ENCODE results near the gene VTI1A. TPM values are rescaled to one million over a fixed set of nuclear protein-coding genes. Genes with fewer than 3 reads are reported as not detected.

The VTI1A gene
- total and polyA plus RNA-seq, 9 donors = 7.8 to 48.2 (median 20.0) TPM

DNA sequence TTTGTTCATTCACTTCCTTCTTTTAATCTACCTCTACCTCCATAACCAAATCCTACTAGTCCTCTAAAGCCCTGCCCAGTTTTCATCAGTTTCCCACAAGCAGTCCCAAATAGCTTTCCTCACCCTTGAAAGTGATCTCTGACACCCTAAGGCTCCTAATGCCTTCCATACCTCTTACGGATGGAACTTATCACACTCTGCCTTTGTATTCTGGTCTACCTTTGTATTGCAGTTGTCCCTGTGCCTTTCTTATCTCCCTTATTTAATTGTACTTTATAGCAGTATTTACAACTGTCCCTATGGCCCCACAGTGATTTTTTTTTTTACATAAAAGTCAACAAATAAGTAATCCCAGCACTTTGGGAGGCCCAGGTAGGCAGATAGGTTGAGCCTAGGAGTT, 39.3 kb upstream of the VTI1A start:
- Histone ChIP-seq H3K4me3 (no peak overlapping the region), H3K27ac (no peak overlapping the region), H3K9me3 (no peaks in the 10 kb centered on the region), H3K27me3 (no peaks in the 10 kb centered on the region), H3K4me1 (ENCODE audit: insufficient read depth) (no peaks in the 10 kb centered on the region), H3K36me3 (no peaks in the 10 kb centered on the region)
- 92 to 96% (median 95%) methylated on average over 1 of the region's 1 CpG for WGBS, 3 donors
- intact Hi-C loops (cut with DNase I) = no loop called here
- DNase-seq = no peak
- no peak for TF ChIP-seq POLR2A (IDR thresholded peaks at IDR 0.05)
- TF ChIP-seq, protein P1, sequence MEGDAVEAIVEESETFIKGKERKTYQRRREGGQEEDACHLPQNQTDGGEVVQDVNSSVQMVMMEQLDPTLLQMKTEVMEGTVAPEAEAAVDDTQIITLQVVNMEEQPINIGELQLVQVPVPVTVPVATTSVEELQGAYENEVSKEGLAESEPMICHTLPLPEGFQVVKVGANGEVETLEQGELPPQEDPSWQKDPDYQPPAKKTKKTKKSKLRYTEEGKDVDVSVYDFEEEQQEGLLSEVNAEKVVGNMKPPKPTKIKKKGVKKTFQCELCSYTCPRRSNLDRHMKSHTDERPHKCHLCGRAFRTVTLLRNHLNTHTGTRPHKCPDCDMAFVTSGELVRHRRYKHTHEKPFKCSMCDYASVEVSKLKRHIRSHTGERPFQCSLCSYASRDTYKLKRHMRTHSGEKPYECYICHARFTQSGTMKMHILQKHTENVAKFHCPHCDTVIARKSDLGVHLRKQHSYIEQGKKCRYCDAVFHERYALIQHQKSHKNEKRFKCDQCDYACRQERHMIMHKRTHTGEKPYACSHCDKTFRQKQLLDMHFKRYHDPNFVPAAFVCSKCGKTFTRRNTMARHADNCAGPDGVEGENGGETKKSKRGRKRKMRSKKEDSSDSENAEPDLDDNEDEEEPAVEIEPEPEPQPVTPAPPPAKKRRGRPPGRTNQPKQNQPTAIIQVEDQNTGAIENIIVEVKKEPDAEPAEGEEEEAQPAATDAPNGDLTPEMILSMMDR (IDR thresholded peaks at IDR 0.05) = no peak
- TF ChIP-seq EP300 (IDR thresholded peaks at IDR 0.05) = no peak

DNA sequence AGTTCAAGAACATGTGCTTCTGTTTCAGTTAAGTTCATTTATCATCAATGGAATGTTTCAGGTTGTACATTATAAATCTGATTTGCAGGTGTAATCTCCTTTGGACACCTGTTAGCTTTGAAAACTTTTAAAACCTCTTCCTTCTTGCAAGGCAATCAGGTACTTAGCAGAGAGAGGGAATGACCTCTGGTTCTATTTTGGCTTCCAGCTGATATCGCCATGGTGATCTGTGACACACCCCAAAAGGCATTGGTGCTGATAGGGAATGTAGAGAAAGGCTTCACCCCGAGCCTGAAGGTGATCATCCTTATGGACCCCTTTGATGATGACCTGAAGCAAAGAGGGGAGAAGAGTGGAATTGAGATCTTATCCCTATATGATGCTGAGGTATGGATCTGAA, 37.7 kb upstream of the VTI1A start:
- TF ChIP-seq EP300 (IDR thresholded peaks at IDR 0.05) (no peak), POLR2A (IDR thresholded peaks at IDR 0.05) (no peak)
- TF ChIP-seq, protein P1 (IDR thresholded peaks at IDR 0.05) = no peak
- 66 to 78% (median 76%) methylated on average over 2 of the region's 2 CpGs for WGBS, 3 donors
- DNase-seq = no peak
- Histone ChIP-seq H3K4me3 (no peak overlapping the region), H3K27ac (no peak overlapping the region), H3K9me3 (no peaks in the 10 kb centered on the region), H3K27me3 (no peaks in the 10 kb centered on the region), H3K36me3 (no peaks in the 10 kb centered on the region), H3K4me1 (ENCODE audit: insufficient read depth) (no peaks in the 10 kb centered on the region)
- intact Hi-C loops (cut with DNase I) = no loop called here

DNA sequence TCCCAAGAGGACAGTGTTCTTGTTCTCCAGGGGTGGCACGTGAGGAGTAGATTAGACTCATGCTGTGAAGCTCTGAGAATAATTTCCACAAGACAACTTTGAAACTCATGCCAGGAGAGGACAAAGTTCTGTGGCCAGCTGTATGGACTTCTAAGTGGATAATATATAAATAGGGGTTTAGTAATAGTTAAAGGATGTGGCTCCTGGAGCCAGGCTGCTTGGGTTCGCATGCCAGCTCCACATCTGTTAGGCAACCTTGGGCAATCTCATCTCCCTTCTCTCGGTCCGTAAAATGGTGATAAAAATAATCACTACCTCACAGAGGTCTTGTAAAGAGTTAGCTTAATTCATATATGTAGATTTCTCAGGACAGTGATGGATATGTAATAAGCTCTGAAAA, 37.3 kb upstream of the VTI1A start:
- intact Hi-C loops (cut with DNase I) = no loop called here
- TF ChIP-seq POLR2A (IDR thresholded peaks at IDR 0.05) = no peak
- TF ChIP-seq, protein P1 (IDR thresholded peaks at IDR 0.05) = no peak
- TF ChIP-seq EP300 (IDR thresholded peaks at IDR 0.05) = no peak
- Histone ChIP-seq H3K27me3 (no peaks in the 10 kb centered on the region), H3K36me3 (no peaks in the 10 kb centered on the region), H3K4me1 (ENCODE audit: insufficient read depth) (no peaks in the 10 kb centered on the region), H3K4me3 (no peak overlapping the region), H3K27ac (no peak overlapping the region), H3K9me3 (no peaks in the 10 kb centered on the region)
- 41 to 59% (median 48%) methylated on average over 4 of the region's 4 CpGs for WGBS, 3 donors
- no peak for DNase-seq

DNA sequence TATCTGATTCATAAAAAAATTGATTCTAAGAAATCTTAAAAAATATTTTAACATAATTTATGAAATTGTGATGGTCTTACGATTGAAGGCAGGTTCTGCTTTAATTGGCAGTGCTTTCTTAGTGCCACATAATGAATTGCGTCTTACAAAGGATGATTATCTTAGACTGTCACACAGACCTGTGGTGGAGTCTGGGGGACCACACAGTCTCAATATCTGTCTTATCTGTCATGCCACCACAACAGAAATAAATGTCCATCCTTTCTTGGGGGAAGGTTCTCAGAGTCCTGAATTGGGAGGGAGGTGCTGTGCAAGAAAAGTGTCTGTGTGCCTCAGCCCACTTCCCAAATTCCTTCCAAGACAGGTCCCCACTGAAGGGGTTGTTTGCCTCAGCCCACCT, 34.3 kb upstream of the VTI1A start:
- Histone ChIP-seq H3K27me3 (no peaks in the 10 kb centered on the region), H3K9me3 (no peaks in the 10 kb centered on the region), H3K36me3 (no peaks in the 10 kb centered on the region), H3K27ac (no peak overlapping the region), H3K4me1 (ENCODE audit: insufficient read depth) (no peaks in the 10 kb centered on the region), H3K4me3 (no peak overlapping the region)
- DNase-seq = no peak
- 86 to 96% (median 90%) methylated on average over 2 of the region's 2 CpGs for WGBS, 3 donors
- intact Hi-C loops (cut with DNase I) = no loop called here
- no peak for TF ChIP-seq POLR2A (IDR thresholded peaks at IDR 0.05)
- TF ChIP-seq EP300 (IDR thresholded peaks at IDR 0.05) = no peak
- TF ChIP-seq, protein P1 (IDR thresholded peaks at IDR 0.05) = no peak

DNA sequence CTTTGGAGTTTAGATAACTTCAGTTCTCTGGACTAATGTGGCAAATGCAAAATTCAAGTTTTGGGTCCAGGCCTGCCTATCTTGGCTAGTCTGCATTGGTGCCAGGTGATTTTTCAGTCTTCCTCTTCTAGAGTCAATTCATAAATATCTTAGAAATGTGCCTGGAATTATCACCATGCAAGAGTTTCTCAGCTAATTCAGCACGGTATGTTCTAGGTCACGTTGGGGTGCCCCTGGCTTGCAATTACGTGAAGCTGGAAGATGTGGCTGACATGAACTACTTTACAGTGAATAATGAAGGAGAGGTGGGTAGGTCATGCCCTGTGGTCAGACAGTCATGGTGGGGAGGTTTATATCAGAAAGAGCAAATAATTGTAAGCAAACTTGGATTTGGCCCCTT, 25.3 kb upstream of the VTI1A start:
- no peaks in the 10 kb centered on the region for H3K9me3 ChIP-seq
- 82 to 93% (median 83%) methylated on average over 3 of the region's 3 CpGs for WGBS, 3 donors
- DNase-seq = no peak
- intact Hi-C loops (cut with DNase I) = no loop called here
- H3K4me3 ChIP-seq = no peak overlapping the region
- H3K36me3 ChIP-seq = no peaks in the 10 kb centered on the region
- H3K4me1 ChIP-seq (ENCODE audit: insufficient read depth) = no peaks in the 10 kb centered on the region
- H3K27me3 ChIP-seq = no peaks in the 10 kb centered on the region
- H3K27ac ChIP-seq = no peak overlapping the region
- TF ChIP-seq, protein P1 (IDR thresholded peaks at IDR 0.05) = no peak
- TF ChIP-seq POLR2A (IDR thresholded peaks at IDR 0.05) = no peak
- no peak for TF ChIP-seq EP300 (IDR thresholded peaks at IDR 0.05)

Data from ovary (tissue), 9 donors.